Kasumi-1 (cell line): ENCODE results near the gene CDC42BPB.
A peak's percentile ranks its signal among the peaks of the same experiment; 100 is the strongest.

Experiments used
- DNase-seq, 2 experiments: peaks; one replicate each; lab custom pipeline; 2025; lab: John Stamatoyannopoulos, UW

Gene CDC42BPB

DNA sequence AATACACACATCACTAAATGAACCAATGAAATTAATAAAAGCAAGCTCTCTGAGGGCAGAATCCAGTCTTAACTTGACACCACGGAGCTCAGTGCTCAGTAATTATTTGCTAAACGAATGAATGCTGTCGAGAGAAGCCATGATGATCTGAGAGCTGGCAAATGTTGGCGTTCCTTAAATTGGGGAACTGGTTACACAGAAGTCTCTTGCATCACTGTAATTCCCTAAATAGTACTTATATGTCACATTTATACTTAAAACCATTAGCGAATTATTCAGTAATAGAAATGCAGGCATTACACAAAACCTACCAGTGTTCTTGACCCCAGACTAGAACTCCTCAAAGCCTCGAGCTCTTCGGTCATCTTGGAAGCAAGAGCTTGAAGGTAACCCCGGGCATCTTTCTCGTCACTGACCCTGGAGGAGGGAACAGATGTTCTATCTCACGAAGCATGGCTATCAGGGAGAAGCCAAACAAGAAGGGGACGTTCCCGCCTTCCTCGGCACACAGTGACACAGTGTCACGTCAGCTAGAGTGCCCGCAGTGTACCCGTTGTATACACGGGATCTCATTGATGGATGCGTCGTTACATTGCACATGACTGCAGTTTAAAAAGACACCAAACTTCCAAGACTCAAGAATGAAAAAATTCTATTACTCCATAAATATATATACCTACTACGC, 91.2 kb downstream of the CDC42BPB start:
- peak in 1 of 2 experiments; percentile 3 for DNase-seq

DNA sequence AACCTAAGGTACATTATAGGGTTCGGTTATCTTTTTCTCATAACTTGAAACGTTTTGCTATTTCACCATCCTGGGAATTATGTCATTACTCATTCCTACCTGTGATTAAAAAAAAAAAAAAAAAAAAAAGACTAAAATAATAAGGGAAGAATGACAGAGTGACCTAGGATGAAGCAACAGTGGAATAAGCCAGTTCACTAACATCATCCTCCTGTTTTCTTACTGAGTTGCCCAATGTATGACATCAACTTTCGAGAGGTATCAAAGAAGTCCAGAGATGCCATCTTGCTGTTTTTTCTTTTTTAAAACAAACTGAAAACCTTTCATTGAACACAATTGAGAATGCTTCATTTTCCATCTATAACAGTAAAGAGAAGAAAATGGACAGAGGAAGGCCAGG, 92.1 kb downstream of the CDC42BPB start:
- DNase-seq = no peak

DNA sequence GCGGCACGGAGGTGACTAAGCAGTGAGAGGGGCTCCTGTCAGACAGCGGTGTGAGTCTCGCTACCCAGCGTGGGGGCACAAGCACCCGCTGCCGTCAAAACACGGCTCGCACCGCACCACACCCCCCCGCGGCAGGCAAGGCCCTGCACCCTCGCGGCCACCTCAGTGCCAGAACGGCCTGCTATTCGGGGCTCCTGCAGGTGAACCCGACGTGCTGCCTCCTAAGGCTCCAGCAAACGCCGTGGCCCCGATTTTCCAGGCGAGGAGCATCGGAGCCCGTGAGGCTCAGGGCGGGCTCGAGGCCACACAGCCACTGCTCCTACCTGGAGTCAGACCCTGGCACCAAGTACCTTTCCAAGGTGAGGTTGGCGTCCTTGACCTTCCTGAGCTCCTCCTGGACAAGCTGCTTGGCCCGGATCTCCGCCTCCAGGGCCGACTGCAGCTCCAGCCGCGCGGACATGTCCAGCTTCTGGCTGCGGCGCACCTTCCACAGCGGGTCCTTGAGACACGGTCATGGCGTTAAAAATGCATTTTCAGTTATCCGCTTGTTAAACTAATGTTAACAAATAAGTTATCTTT, 93.1 kb downstream of the CDC42BPB start:
- DNase-seq = no peak

DNA sequence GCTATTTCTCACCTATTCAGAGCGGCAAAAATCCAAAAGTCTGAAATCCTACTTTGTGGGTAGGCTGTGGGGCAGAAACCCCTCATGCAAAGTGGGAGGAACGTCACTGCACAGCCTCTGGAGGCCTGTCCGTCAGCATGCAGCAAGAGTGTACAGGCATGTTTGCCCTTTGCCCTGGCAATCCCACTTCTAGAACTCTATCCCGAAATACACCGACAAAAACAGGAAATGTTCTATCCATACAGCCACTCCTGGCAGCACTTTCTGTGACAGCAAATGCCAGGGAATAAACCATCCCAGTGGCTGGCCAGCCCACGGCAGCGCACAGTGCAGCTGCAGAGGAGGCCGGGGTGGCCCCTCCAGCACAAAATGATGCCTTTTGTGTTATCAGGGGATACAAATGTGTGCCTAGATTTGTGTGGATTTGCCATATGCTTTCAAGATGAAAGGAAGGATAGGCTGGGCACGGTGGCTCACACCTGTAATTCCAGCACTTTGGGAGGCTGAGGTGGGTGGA, 95.2 kb downstream of the CDC42BPB start:
- no peak for DNase-seq

DNA sequence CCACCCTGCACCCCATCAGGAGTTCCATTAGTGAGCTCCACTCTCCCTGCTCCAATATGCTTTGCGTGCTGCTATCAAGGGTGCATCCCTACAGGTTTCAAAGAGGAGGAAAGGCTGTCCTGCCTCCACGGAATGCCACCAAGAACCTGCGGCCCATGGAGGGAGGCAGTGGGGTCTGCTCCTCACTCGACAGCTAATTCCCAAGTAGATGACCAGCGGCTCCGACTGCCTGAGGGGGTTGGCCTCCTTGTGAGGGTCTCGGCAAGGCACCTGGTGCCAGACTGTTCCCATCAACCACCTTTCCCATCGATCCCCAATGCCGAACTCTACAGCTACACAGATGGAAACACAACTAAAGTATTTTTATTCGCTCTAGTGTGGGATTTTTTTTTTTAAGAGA, 98.9 kb downstream of the CDC42BPB start:
- DNase-seq = no peak

DNA sequence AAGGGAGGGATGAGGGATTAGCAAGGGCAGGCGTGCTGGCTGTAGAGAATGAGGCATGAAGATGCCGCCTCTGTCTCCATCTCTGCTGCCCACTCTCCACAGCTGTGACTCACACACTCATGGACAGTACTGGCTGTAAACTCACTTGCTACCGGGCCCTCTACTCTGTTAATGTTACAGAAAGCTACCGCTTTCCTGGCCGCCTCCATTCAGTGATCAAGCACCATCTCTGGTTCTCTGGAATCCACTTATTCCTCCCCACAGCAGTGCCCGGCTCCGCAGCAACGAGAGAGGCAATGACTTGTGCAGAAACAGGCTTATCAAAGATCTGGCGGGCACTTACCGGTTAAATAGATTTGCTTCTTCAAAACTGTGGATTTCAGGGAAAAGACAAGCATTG, 100.1 kb downstream of the CDC42BPB start:
- DNase-seq = no peak

DNA sequence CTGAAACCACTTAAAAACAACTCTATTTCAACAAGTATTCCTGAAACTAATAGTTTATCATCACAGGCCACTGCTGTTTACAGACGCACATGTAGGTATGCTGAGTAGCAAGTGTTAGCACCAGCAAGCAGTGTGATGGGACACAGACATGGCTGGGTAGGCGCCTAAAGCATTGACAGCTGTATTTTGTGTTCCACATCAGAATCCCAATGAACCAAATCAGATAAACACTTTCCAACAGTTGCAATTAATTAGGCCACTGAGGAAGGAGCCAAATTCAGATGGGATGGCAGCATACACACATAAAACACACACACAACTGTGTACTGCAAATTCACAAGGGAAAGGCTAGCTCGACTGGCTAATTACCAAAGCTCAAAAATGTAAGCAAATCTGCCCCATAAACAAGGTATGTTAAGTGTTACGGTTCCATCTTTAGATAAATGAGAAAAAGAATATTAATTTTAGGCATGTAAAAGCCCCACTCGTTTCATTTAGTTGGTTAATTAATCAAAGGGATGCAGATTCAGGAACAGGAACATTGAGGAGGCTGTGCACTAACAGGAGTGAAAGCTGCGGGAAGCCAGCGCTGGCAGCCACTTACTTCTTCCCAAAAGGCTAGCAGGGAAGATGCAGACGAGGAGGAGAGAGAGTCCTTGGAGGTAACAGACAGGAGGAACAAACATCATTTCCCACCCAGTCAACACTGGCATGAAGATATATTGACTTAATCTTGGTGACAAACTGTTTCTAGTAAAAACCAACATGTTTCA, 101.5 kb downstream of the CDC42BPB start:
- DNase-seq = no peak

DNA sequence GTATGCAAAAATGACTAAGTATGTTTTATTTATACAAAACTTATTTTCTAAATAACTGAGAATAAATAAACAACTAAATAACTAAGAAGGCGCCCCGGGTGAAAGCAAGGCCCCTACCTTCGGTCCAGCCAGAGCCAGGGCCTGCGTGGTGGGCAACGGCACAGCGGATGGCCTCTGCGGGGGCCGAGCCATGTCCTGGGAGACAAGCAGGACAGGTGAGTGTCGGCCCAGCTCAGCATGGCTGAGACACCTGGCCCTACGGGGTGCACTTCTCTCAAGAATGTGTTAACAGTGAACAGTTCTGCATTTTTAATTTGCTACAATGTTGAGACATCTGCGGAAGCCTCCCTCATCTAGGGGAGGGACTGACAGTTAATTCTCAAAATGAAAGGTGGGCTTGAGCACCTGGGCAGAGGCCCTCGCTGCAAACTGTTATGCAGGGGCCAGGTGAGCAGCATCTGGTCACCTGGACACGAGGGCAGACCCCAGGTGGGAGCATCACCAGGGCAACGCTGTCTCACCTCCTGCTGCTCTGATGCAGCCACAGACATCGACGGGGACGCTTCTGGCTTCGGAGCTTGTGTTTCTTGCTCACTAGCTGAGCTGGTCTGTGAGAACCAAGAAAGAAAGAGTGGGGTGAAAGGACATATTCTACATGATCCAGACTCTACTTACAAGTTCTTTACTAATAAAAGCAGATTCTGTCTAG, 103.1 kb downstream of the CDC42BPB start:
- DNase-seq = no peak

DNA sequence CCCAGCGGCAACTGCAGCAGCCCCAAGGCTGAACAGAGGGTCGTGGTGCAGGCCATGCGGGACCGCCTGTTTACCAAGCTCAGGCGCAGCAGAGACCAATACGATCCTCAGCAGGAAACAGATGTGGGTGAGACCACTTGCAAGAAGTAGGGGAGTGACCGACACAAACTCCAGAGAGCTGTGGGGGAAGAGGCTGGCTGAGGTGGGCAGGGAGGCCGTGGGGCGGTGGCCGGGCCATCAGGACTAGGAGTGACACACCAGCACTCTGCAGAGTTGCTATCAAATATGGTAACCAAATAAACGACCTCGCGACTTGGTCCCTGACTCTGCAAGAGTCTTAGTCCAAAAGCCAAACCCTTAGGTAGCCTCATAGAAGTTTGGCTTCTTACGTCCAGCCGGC, 104.2 kb downstream of the CDC42BPB start:
- DNase-seq = no peak

DNA sequence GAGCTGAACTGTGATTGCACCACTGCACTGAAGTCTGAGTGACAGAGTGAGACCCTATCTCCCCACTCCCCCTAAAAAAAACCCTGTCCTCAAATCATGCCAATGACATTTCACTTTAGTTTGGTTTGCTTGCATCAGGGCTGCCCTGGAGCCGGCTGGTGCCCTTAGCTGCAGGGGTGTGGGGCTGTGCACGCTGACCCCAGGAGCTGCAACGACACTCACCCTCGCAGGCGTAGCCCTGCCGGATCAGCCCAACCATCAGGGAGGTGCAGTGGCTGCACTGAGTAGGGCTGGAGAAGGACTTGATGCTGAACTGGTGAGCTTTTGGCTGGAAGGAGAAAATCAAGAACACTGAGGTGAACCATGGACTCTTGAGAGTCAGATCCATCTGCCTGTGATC, 105.1 kb downstream of the CDC42BPB start:
- no peak for DNase-seq

DNA sequence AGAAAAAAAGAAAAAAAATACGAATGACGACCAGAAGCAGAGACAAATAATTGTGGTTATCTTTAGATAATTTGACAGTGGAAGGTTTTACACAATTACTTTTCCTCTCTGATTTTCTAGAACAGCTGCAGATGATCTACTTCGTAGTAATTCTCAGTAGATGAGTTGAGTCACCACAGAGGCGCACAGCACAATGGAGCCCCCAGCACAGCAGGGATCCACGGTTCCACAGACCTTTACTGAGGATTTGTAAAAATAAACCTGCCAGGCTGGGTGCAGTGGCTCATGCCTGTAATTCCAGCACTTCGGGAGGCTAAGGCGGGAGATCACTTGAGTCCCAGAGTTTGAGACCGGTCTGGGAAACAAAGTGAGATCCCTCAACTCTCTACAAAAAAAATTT, 105.5 kb downstream of the CDC42BPB start:
- DNase-seq = no peak

DNA sequence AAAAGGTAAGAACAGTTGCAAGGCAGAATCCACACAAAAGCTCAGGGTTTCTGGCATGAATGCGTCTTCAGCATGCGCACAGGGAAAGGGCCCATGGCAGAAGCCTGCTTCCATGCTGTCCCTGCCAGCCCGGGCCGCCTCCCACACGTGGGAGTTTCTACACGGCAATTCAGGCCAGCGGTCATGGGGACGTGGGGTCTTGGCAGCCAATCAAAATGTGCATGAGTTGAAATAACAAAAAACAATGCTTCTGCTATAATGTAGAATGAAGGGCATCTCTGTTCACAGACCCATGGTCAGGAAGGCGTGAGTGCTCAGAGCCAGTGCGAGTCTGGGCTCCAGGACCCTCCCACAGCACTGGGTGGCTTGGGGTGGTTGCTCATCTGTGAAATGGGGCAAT, 106.3 kb downstream of the CDC42BPB start:
- no peak for DNase-seq

DNA sequence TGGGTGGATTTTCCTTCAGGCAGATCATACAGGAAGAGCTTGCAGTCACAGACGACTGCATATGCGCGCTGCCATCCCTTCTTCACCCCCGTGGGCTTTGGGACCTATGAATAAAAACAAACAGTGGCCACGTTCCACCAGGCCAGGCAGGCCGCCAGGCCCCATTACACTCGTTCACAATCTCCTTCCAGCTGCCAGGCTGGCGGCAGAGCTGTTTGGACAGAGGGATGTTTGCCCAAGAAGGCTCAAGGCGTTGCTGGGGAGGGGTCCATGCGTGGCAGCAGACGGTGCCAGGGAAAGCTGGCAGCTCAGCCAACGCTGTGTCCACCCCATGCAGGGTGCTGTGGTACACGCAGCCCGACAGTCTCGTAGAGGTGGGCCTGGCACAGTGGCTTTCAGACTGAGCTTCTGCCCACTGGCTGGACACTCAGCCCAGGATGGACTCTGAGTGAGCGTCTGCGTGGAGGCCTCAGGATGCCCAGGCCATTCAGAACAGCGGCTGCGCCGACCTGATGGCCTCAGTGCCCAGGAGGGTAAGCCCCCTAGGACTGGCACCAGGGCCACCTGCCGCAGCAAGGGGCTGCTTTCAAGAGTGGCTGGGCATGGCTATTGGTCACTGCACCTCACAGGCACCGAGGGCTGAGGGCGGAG, 107.4 kb downstream of the CDC42BPB start:
- no peak for DNase-seq

DNA sequence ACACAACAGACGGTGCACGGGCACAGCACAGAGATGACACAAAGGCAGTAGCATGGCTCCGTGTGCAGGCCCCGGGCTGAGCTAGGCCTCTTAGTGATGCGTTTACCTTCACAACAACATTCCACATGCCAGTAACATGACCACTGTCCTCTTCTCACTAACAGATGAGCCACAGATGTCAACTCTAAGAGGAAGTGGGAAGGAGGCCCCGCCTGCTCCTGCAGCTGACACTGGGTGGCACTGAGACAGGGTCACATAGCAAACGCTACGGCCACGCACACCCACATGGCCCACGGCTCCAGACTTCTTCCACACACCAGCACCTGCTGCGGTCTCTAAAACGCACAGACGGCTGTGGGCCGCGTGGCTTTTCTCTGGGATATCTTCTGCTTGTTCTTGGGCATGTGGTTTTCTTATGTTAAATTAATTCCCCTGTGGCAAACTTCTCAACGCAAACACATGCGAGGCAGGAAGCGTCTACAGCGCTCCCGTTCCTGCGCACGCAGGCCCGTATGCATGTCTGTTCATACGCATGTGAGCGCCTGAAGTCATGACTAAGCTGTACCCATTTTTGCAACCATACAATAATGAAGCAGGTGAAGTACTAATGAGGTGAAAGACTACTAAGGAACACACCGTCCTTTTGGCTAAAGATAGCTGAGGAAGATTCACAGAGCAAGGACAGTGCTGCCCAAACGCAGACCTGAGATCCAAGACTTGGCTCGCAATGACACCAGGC, 108.1 kb downstream of the CDC42BPB start:
- DNase-seq = peak; percentile 52 to 66

DNA sequence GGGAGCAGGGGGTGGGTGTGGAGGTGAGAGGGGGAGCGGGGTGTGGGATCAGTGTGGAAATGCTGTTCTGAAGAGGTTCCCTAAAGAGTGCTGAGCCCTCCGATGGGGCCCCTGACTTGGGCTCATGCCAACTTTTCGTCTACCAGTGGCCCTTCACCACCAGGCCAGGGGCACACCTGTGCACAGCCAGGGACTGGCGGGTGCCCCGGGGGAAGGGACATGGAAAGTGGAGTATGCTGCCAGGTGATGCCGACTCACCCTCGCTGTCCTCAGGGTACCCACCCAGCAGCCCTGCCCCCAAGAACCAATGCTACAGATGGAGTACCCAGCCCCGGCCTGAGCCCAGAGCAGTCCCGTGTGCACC, 108.7 kb downstream of the CDC42BPB start:
- no peak for DNase-seq

DNA sequence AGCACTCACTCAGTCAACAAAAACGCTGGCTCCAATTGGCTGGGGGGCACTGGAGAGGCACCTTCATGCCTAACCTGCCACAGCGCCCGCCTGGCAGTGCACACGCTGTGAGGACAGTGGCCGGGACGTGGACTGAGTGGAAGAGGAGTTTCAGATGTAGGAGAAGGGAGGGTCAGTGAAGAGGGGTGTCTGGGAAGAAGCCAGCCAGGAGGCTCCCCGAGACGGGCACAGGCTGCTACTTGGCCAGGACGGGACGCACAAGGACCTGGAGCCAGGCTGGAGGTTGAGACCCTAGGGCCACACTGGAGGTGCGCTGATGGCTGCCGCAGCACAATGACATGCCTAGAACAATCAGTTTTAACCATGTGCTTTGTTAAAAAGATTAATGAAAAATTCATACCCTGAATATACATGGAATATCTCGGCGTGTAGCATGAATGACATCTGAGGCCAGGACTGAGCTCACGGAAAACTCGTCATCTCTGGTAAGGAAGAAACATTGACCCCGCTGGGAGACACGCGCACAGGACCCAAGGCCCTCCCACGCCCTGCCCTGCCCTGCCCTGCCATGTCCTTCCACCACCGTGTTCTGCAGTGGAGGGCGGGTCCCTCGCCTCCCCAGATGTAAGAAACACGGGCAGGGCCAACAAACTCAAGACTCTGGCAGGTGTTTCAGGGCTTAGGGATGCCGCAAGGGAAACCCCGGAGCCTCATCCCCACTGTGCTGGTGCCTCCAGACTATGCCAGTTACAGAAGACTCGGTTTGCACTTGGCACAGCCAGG, 109.8 kb downstream of the CDC42BPB start:
- DNase-seq = no peak

DNA sequence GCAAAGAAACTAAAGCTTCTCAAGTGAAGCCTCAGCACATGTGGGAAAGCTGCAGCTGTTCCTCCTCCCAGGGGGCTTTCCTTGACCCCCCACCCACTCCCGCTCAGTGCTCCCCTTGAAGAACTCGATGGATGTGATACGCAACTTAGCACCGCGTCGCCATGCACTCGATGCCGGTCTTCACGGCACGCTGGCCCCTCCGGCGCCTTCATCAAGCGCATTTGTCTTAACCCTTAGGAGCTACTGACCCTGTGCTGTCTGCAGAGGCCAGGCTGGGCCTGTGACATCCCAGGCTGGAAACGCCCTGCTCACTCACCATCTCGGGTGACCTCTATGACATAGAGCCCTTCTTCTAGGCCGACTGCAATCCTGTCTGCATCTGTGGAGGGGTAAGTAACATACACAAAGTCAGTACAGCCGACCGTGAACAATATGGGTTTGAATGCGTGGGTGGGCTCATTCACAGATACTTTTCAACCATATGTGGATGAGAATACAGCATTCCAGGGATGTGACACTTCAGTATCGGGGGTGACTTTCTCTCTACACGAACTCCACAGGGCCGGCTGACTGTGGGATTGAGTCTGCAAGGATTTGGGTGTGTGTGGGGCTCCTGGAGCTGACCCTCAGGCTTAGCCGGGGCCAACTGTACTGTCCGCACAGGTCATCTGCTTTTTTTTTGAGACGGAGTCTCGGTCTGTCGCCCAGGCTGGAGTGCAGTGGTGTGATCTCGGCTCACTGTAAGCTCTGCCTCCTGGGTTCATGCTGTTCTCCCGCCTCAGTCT, 111.8 kb downstream of the CDC42BPB start:
- DNase-seq = no peak

DNA sequence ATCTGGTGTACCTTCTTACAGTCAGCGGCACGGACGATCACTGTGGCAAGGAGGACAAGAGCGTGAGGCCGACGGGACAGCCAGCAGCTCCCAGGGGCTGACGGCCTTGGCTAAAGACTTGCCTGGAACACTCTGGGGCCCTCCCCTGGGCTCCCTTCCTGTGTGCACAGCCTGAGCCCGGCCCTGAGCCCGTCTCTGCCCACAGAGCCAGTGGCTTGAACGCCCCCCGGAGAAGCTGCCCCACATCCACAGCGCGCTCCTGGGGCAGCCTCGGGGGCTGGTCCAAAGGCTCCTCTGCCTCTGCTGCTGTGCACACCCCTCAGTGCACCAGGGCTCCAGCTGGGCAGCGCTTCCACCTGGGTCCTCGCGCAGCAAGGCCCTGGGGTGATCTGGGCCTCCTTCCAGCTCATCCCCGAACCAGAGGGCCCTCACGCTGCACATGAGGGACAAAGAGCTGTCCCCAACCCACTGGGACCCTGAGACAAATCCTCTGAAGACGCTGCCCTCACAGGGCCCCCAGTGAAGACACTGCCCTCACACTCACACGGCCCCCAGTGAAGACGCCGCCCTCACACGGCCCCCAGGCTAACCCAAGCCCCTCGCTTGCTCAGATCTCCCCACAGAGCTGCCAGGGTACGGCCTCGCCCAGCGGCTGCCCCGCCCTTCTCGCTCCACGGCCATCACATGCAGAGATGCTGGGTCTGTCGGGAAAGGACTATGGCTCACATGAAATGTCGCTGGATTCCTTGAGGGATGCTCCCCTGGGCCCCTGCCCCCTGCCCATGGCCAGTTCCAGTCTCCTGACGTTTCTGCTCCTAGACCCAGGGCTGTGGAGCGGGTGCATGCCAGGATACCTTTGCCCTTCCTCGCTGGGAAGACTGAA, 112.7 kb downstream of the CDC42BPB start:
- no peak for DNase-seq

DNA sequence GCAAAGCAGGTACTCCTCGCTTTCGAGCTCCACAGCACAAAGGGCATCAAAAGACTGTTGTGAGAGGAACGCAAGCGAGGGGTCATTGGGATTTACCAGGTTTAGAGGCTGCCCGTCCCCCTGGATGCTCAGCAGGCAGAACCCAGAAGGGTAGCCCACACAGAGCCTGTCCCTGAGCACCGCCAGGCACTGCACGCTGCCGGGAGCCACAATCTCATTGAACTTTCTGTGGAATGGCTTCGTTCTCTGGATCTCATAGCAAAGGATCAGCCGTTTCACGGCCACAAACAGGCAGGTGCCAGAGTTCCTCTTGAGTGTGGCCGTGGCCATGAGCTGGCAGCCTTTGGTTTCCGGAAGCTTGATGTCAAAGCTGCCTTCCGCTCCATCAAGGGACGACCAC, 113.4 kb downstream of the CDC42BPB start:
- no peak for DNase-seq
